ENCODE results near the gene KCNAB2. TPM values are rescaled to one million over a fixed set of nuclear protein-coding genes. Genes with fewer than 3 reads are reported as not detected.

KCNAB2 gene
- total RNA-seq, 3 donors from 2014 or later, result 6.9 to 19.8 (median 9.8) TPM

DNA sequence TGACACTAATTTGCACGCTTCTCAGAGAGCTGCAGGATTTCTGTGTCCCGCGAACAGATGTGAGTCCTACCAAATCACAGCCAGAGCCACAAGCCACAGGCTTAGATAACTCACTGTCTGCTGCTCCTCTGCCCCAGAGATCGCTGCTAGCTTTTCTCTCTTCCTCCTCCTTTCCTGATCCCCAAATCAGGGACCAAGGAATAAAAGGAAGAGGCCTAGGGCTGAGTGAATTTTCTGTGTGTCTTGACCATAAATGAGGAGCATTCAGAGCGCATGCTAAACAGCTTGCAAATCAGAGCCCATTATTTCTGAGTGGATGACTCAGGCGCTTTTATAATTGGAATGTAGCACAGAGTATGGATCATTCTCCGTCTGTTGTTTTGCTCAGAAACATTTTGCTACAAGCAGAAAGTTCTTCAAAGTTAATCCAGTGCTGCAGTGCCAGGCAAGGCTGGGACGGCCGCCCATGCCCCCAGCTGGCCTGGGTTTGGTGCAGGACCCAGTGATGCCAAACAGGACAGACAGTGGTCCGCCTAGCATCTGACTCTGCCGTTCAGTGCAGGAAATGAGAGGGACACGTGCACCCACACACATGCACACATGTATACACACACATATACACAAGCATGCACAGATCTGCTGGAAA is 38.2 kb downstream of the KCNAB2 start:
- H3K4me1 ChIP-seq, result no peaks in the 10 kb centered on the region
- H3K4me3 ChIP-seq, result no peak overlapping the region
- no peaks in the 10 kb centered on the region for H3K27me3 ChIP-seq
- intact Hi-C loops (cut with DNase I; ENCODE audit: low total_unique reads), result no loop called here
- DNase-seq (ENCODE audit: low spot score in 2 of 2), result no peak
- H3K36me3 ChIP-seq, result no peaks in the 10 kb centered on the region
- H3K27ac ChIP-seq, result peak overlapping the region in 1 of 2 donors; percentile 32
- H3K9me3 ChIP-seq, result no peaks in the 10 kb centered on the region
- TF ChIP-seq POLR2A (IDR thresholded peaks at IDR 0.05) (no peak), POLR2AphosphoS5 (IDR thresholded peaks at IDR 0.05) (no peak)
- TF ChIP-seq, protein P1, sequence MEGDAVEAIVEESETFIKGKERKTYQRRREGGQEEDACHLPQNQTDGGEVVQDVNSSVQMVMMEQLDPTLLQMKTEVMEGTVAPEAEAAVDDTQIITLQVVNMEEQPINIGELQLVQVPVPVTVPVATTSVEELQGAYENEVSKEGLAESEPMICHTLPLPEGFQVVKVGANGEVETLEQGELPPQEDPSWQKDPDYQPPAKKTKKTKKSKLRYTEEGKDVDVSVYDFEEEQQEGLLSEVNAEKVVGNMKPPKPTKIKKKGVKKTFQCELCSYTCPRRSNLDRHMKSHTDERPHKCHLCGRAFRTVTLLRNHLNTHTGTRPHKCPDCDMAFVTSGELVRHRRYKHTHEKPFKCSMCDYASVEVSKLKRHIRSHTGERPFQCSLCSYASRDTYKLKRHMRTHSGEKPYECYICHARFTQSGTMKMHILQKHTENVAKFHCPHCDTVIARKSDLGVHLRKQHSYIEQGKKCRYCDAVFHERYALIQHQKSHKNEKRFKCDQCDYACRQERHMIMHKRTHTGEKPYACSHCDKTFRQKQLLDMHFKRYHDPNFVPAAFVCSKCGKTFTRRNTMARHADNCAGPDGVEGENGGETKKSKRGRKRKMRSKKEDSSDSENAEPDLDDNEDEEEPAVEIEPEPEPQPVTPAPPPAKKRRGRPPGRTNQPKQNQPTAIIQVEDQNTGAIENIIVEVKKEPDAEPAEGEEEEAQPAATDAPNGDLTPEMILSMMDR (IDR thresholded peaks at IDR 0.05), result no peak

DNA sequence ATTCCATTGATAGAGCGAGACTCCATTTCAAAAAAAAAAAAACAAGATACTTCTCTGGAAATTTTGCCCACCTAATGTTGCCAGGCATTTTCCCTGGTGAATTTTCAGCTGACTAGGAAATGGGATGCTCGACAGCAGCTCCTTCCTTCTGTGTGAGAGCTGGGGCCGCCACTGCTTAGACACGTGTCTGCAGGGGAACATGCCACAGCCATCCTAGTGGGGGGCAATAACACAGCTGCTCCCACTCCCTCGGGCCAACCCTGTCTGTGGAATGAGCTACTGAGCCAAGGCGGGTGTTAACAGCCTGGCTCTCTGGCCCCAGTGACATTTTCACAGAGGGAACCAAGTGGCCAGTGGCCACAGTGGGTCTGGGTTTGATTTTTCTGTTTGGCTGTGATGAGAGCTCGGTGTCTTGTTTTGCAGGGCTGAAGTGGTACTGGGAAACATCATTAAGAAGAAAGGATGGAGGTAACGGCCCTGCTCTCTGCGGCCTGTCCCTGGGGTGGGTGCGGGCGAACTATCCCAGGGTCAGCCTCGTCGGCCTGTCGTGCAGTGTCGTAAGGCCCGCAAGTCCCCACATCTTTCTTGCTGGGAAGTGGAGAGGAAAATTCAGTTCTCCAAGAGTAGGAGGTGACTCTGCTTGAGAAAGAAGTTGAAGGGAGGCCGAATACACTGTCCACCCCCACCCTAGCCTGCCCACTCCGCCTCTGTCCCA is 39.2 kb downstream of the KCNAB2 start:
- DNase-seq (ENCODE audit: low spot score in 2 of 2), result no peak
- Histone ChIP-seq H3K4me1 (no peaks in the 10 kb centered on the region), H3K9me3 (no peaks in the 10 kb centered on the region), H3K4me3 (no peak overlapping the region), H3K27me3 (no peaks in the 10 kb centered on the region), H3K27ac (no peak overlapping the region), H3K36me3 (no peaks in the 10 kb centered on the region)
- TF ChIP-seq POLR2AphosphoS5 (IDR thresholded peaks at IDR 0.05) (no peak), POLR2A (IDR thresholded peaks at IDR 0.05) (no peak)
- TF ChIP-seq, protein P1 (IDR thresholded peaks at IDR 0.05), result no peak
- intact Hi-C loops (cut with DNase I; ENCODE audit: low total_unique reads), result no loop called here

DNA sequence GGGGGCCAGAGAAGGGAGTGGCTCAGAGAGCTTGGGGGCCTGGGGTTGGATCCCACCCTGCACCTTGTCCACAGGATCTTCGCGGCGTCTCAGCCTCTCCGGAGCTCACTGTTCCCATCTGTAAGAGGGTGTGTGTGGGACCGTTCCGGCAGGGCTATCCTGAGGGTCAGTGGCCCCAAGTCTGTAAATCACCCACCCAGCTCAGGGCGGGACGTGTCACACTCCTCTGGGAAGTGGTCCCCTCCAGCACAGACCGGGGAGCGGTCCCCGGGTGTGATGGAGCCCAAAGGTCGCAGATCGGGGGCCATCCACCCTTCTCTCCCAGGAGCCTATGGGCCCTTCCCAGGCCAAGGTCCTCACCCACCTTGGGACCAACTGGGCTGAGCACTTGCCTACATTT is 40.0 kb downstream of the KCNAB2 start:
- Histone ChIP-seq H3K9me3 (no peaks in the 10 kb centered on the region), H3K4me1 (no peaks in the 10 kb centered on the region), H3K27me3 (no peaks in the 10 kb centered on the region), H3K36me3 (no peaks in the 10 kb centered on the region), H3K27ac (no peak overlapping the region), H3K4me3 (no peak overlapping the region)
- intact Hi-C loops (cut with DNase I; ENCODE audit: low total_unique reads), result no loop called here
- DNase-seq (ENCODE audit: low spot score in 2 of 2), result no peak
- TF ChIP-seq POLR2A (IDR thresholded peaks at IDR 0.05) (no peak), POLR2AphosphoS5 (IDR thresholded peaks at IDR 0.05) (no peak)
- TF ChIP-seq, protein P1 (IDR thresholded peaks at IDR 0.05), result no peak

DNA sequence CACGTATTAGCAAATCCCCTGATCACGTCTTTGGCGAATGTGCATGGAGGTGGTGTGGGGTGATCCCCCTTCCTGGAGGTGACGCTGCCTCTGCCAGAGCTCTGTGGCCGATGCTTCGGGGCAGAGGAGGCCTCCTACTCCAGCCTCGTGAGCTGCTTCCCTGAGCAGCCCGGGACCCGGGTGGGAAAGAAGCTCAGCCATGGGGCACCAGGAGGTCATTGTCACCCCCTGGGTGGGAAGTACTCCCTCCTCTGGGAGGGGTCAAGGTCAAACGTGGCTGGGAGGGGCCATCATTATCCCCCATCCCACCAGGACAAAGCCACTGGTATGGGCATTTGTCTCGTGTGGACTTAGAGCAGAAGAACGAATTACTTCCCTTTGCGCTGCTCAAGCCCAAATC is 40.7 kb downstream of the KCNAB2 start:
- no peak for DNase-seq (ENCODE audit: low spot score in 2 of 2)
- intact Hi-C loops (cut with DNase I; ENCODE audit: low total_unique reads), result no loop called here
- H3K4me3 ChIP-seq, result no peak overlapping the region

More for the DNA sequence above, 40.7 kb downstream of the KCNAB2 start:
- Histone ChIP-seq H3K9me3 (no peaks in the 10 kb centered on the region), H3K27me3 (no peaks in the 10 kb centered on the region), H3K27ac (no peak overlapping the region), H3K4me1 (no peaks in the 10 kb centered on the region), H3K36me3 (no peaks in the 10 kb centered on the region)
- TF ChIP-seq, protein P1 (IDR thresholded peaks at IDR 0.05), result no peak
- no peak for TF ChIP-seq POLR2AphosphoS5 (IDR thresholded peaks at IDR 0.05)
- TF ChIP-seq POLR2A (IDR thresholded peaks at IDR 0.05), result no peak

Data from breast epithelium (tissue), 4 donors.